Breast epithelium (tissue), 3 donors: Measurements from ENCODE around the gene ACSF2.

Source experiments
- POLR2A ChIP-seq: fragments of 450-650 bp; IDR thresholded peaks from one replicate; pipeline ENCODE4 v1.6.1; 2016; ENCODE audit warnings: antibody characterized with exemption, mild to moderate bottlenecking, moderate library complexity
- TF ChIP-seq, protein P1 (sequence below), 3 donors: fragments of 450-650 bp; IDR thresholded peaks; one replicate each; pipeline ENCODE4 v1.5.1; 2016 to 2017; ENCODE audit warnings: antibody characterized with exemption in 3 of 3, mild to moderate bottlenecking in 3 of 3, moderate library complexity in 3 of 3

DNA sequence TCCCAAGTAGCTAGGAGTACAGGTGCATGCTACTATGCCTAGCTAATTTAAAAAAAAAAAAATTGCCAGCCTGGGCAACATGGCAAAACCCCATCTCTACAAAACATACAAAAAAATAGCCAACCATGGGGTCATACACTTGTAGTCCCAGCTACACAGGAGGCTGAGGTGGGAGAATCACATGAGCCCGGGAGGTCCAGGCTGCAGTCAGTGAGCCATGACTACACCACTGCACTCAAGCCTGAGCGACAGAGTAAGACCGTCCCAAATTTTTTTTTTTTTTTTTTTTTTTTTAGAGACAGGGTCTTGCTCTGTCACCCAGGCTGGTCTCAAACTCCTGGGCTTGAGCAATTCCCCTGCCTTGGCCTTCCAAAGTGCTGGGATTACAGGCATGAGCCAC lies 27.9 kb downstream of the ACSF2 start:
- TF ChIP-seq, protein P1, sequence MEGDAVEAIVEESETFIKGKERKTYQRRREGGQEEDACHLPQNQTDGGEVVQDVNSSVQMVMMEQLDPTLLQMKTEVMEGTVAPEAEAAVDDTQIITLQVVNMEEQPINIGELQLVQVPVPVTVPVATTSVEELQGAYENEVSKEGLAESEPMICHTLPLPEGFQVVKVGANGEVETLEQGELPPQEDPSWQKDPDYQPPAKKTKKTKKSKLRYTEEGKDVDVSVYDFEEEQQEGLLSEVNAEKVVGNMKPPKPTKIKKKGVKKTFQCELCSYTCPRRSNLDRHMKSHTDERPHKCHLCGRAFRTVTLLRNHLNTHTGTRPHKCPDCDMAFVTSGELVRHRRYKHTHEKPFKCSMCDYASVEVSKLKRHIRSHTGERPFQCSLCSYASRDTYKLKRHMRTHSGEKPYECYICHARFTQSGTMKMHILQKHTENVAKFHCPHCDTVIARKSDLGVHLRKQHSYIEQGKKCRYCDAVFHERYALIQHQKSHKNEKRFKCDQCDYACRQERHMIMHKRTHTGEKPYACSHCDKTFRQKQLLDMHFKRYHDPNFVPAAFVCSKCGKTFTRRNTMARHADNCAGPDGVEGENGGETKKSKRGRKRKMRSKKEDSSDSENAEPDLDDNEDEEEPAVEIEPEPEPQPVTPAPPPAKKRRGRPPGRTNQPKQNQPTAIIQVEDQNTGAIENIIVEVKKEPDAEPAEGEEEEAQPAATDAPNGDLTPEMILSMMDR (IDR thresholded peaks at IDR 0.05): no peak
- no peak for TF ChIP-seq POLR2A
